Neural progenitor cell (in vitro differentiated cells): ENCODE measurements around the gene LAPTM4A. TPM values are rescaled to one million over a fixed set of nuclear protein-coding genes. Genes with fewer than 3 reads are reported as not detected.
A peak's percentile ranks its signal among the peaks of the same experiment; 100 is the strongest.
"Not testable (repeated sequence)": the region's sequence is repeated elsewhere in the genome, so short reads cannot be mapped to it uniquely, and the experiment has no call there.

Experiments
- DNase-seq: peaks from one replicate; pipeline ENCODE4 v3.0.0-alpha.2; 2016; ENCODE audit warnings: low spot score
- H2AFZ ChIP-seq: fragments of 200-600 bp; sonication (generic); replicated peaks from 2 replicates; pipeline ENCODE4 v1.6.1; 2016; ENCODE audit warnings: antibody characterized with exemption
- H3F3A ChIP-seq: fragments of 200-600 bp; sonication (generic); 2 replicates; pipeline ENCODE4 v1.6.1; 2016; ENCODE audit warnings: antibody characterized with exemption, low read depth
- H3K27ac ChIP-seq: fragments of 200-600 bp; sonication (generic); 2 replicates; pipeline ENCODE4 v1.5.1; 2016; ENCODE audit warnings: mild to moderate bottlenecking
- H3K27me3 ChIP-seq: fragments of 200-600 bp; sonication (generic); 2 replicates; pipeline ENCODE4 v1.6.1; 2016; ENCODE audit warnings: mild to moderate bottlenecking, moderate library complexity
- H3K36me3 ChIP-seq: fragments of 200-600 bp; sonication (generic); 2 replicates; pipeline ENCODE4 v1.5.1; 2016
- H3K4me1 ChIP-seq: fragments of 200-600 bp; sonication (generic); 2 replicates; pipeline ENCODE4 v1.6.1; 2016; ENCODE audit warnings: mixed run types
- H3K4me2 ChIP-seq: fragments of 200-600 bp; sonication (generic); 2 replicates; pipeline ENCODE4 v1.6.1; 2016
- H3K4me3 ChIP-seq: fragments of 200-600 bp; sonication (generic); 2 replicates; pipeline ENCODE4 v1.5.1; 2016
- H3K79me2 ChIP-seq: fragments of 200-600 bp; sonication (generic); 2 replicates; pipeline ENCODE4 v1.6.1; 2016; ENCODE audit warnings: low read depth
- H3K9ac ChIP-seq: fragments of 200-600 bp; sonication (generic); 2 replicates; pipeline ENCODE4 v1.6.1; 2016
- H3K9me3 ChIP-seq: fragments of 200-600 bp; sonication (generic); 2 replicates; pipeline ENCODE4 v1.5.1; 2016; ENCODE audit warnings: low read depth
- H4K20me1 ChIP-seq: fragments of 200-600 bp; sonication (generic); 2 replicates; pipeline ENCODE4 v1.6.1; 2016; ENCODE audit warnings: low read depth
- H3K27ac Mint-ChIP-seq: 3 replicates; pipeline ENCODE4 v1.8.0; 2021; ENCODE audit warnings: mixed read lengths
- H3K27me3 Mint-ChIP-seq: 2 replicates; pipeline ENCODE4 v1.8.0; 2022; ENCODE audit warnings: low read depth, mild to moderate bottlenecking, inconsistent platforms, moderate library complexity, mixed read lengths; ENCODE audit not compliant: insufficient read depth
- H3K36me3 Mint-ChIP-seq: 3 replicates; pipeline ENCODE4 v1.8.0; 2021; ENCODE audit warnings: mixed read lengths
- H3K4me1 Mint-ChIP-seq: 3 replicates; pipeline ENCODE4 v1.8.0; 2021; ENCODE audit warnings: mixed read lengths
- H3K4me3 Mint-ChIP-seq: 3 replicates; pipeline ENCODE4 v1.8.0; 2021; ENCODE audit warnings: mild to moderate bottlenecking, moderate library complexity, mixed read lengths
- H3K9me3 Mint-ChIP-seq: 3 replicates; pipeline ENCODE4 v1.8.0; 2020; ENCODE audit warnings: mixed read lengths
- EZH2 ChIP-seq: fragments of 200-600 bp; sonication (generic); IDR thresholded peaks from 2 replicates; pipeline ENCODE4 v1.6.1; 2017; ENCODE audit warnings: antibody characterized with exemption, mild to moderate bottlenecking, moderate library complexity
- EZH2phosphoT487 ChIP-seq: fragments of 200-600 bp; sonication (generic); IDR thresholded peaks from 2 replicates; pipeline ENCODE4 v1.6.1; 2017; ENCODE audit warnings: antibody characterized with exemption
- total RNA-seq: library from RNA; depleted of rRNA; stranded (reverse); fragments of >200 nt; gene quantifications from 2 replicates; pipeline ENCODE4 v1.2.3, GENCODE V29; 2015; ENCODE audit warnings: low replicate concordance
- TF ChIP-seq, protein P1 (sequence below): fragments of 200-600 bp; sonication (generic); IDR thresholded peaks from 2 replicates; pipeline ENCODE4 v1.5.1; 2017; ENCODE audit warnings: antibody characterized with exemption, mild to moderate bottlenecking

The LAPTM4A gene
- total RNA-seq, 1 donor from 2014 or later = 205 TPM

DNA sequence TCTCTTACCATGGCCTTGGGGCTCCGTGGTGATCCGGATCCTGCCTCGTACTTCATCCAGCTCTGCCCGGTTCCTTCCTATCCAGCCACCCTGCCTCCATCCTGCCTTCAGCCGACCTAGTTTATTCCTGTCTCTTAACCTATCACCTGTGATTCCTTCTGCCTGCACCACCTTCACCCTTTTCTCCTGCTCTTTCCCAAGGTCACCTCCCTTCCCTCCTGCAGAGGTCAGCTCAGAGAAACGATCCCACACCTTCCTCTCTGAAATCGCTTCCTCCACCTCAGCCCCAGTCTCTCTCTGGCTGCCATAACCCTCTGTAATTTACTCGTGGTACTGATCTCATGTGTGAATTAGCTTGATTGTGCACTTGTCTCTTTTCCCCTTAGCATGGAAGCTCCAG lies 23.5 kb upstream of the LAPTM4A start:
- no peak overlapping the region for H3K27ac Mint-ChIP-seq
- Histone ChIP-seq H3K36me3 (no peaks in the 10 kb centered on the region), H3K4me3 (no peak overlapping the region), H3K27me3 (no peaks in the 10 kb centered on the region), H3K4me2 (no peak overlapping the region), H2AFZ (no peak overlapping the region), H3K27ac (no peak overlapping the region), H4K20me1 (no peaks in the 10 kb centered on the region), H3K79me2 (no peaks in the 10 kb centered on the region), H3K9ac (no peak overlapping the region), H3K4me1 (peaks cover 31% of the 10 kb centered on the region), H3F3A (peaks cover 12% of the 10 kb centered on the region), H3K9me3 (no peaks in the 10 kb centered on the region)
- peaks cover 39% of the 10 kb centered on the region for H3K4me1 Mint-ChIP-seq
- peaks cover 5% of the 10 kb centered on the region for H3K27me3 Mint-ChIP-seq
- DNase-seq = no peak
- TF ChIP-seq, protein P1, sequence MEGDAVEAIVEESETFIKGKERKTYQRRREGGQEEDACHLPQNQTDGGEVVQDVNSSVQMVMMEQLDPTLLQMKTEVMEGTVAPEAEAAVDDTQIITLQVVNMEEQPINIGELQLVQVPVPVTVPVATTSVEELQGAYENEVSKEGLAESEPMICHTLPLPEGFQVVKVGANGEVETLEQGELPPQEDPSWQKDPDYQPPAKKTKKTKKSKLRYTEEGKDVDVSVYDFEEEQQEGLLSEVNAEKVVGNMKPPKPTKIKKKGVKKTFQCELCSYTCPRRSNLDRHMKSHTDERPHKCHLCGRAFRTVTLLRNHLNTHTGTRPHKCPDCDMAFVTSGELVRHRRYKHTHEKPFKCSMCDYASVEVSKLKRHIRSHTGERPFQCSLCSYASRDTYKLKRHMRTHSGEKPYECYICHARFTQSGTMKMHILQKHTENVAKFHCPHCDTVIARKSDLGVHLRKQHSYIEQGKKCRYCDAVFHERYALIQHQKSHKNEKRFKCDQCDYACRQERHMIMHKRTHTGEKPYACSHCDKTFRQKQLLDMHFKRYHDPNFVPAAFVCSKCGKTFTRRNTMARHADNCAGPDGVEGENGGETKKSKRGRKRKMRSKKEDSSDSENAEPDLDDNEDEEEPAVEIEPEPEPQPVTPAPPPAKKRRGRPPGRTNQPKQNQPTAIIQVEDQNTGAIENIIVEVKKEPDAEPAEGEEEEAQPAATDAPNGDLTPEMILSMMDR = no peak
- TF ChIP-seq EZH2phosphoT487 (no peak), EZH2 (no peak)
- H3K9me3 Mint-ChIP-seq = peaks cover 13% of the 10 kb centered on the region
- H3K36me3 Mint-ChIP-seq = no peaks in the 10 kb centered on the region
- no peak overlapping the region for H3K4me3 Mint-ChIP-seq

DNA sequence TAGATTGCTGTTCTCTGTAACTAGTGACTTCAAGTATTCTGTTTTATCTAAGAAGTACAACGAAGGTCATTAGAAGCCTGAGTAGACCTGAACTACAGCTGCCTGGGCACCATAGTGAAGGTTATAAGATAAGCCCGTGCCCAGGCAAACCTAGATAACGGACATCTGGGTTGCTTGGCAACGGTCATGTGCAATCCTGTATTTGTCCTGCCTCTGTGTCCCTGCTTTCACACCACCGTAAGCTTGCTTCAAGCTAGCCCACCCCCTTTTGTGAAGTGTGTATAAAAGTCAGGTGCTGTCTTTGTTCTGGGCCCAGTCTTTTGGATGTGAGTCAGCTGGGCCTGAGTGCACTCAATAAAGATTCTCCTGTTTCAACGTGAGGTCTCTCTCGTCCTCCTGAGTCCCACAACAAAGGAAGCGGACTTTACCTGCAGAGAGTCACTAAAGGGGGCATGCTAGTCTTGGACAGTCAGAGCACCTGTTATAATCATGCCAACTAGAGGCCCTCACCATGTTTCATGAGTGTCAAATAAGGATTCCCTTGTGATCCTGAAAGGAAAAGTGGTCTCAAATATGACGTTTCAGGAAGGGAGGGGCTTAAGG lies 22.7 kb upstream of the LAPTM4A start:
- H3K9me3 ChIP-seq, H3K4me3 Mint-ChIP-seq, DNase-seq, H3K36me3 Mint-ChIP-seq, H3K36me3 ChIP-seq, H3K27me3 ChIP-seq, H3K79me2 ChIP-seq, H3K27ac Mint-ChIP-seq, H3K9ac ChIP-seq, H3K4me3 ChIP-seq, H4K20me1 ChIP-seq, H3K27ac ChIP-seq, H2AFZ ChIP-seq, H3K27me3 Mint-ChIP-seq: not testable (repeated sequence)
- peaks cover 27% of the 10 kb centered on the region for H3K4me1 ChIP-seq
- Mint-ChIP-seq H3K9me3 (peaks cover 13% of the 10 kb centered on the region), H3K4me1 (peaks cover 39% of the 10 kb centered on the region)
- peaks cover 10% of the 10 kb centered on the region for H3F3A ChIP-seq
- peak overlapping the region; percentile 2 for H3K4me2 ChIP-seq

DNA sequence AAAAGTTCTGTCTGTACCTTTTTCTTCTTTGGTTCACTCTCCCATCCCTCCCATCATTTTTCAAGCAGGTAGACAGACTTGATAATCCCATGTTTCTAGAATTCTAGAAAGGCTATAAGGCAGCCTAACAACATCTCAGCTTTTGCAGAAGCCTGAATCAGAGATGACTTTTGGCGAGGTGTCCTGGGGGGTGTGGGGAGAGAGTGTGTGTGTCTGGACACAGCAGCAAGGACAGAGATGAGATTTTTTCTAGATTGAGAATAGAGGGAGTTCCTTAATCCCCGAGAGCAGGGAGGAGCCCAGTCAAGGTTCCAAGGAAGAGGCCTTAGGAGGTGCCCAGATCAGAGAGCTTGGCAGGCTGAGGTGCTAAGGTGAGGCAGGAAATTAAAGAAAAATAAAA lies 22.0 kb upstream of the LAPTM4A start:
- Histone ChIP-seq H3F3A (peaks cover 10% of the 10 kb centered on the region), H3K4me2 (no peak overlapping the region), H3K9me3 (no peaks in the 10 kb centered on the region), H3K9ac (no peak overlapping the region), H3K4me1 (peaks cover 27% of the 10 kb centered on the region), H3K4me3 (no peak overlapping the region), H3K79me2 (no peaks in the 10 kb centered on the region), H2AFZ (no peak overlapping the region), H3K27me3 (no peaks in the 10 kb centered on the region), H3K36me3 (no peaks in the 10 kb centered on the region), H3K27ac (no peak overlapping the region), H4K20me1 (no peaks in the 10 kb centered on the region)
- Mint-ChIP-seq H3K4me3 (no peak overlapping the region), H3K27ac (no peak overlapping the region), H3K36me3 (no peaks in the 10 kb centered on the region), H3K4me1 (peaks cover 39% of the 10 kb centered on the region), H3K9me3 (peaks cover 12% of the 10 kb centered on the region), H3K27me3 (peaks cover 7% of the 10 kb centered on the region)
- DNase-seq = no peak
- TF ChIP-seq, protein P1 = no peak
- TF ChIP-seq EZH2phosphoT487 = no peak
- TF ChIP-seq EZH2 = no peak

DNA sequence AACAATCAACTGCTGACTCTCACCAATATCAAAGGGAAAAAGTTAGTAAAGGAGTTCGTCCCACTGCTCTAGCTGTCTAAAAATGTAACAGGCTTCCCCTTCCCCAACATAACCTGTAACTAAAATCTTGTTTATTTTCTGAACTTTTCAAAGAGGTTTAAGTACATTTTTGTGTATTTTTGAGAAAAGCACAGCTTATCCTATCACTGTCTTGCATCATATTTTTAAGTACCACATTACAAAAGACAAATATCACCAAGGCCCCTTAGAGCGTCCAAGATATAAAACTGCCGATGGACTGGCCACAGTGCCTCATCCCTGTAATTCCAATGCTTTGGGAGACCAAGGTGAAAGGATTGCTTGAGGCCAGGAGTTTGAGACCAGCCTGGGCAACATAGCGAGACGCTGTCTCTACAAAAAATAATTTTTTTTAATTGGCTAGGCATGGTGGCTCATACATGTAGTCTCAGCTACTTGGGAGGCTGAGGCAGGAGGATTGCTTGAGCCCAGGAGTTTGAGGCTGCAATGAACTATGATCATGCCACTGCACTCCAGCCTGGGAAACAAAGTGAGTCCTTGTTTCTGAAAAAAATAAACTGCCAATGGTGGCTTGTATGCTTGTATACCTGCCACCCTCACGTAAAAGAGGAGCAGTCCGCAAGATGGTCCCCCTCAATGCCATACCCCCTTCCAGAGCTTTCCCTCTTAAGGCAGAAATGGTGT lies 21.2 kb upstream of the LAPTM4A start:
- Histone ChIP-seq H3K27me3 (no peaks in the 10 kb centered on the region), H3K4me1 (peaks cover 27% of the 10 kb centered on the region), H3F3A (peaks cover 10% of the 10 kb centered on the region), H3K36me3 (no peaks in the 10 kb centered on the region), H3K27ac (no peak overlapping the region), H3K9me3 (no peaks in the 10 kb centered on the region), H3K79me2 (no peaks in the 10 kb centered on the region), H3K4me3 (no peak overlapping the region), H4K20me1 (no peaks in the 10 kb centered on the region), H2AFZ (peak overlapping the region; percentile 95), H3K9ac (no peak overlapping the region), H3K4me2 (no peak overlapping the region)
- no peak overlapping the region for H3K4me3 Mint-ChIP-seq
- H3K9me3 Mint-ChIP-seq = peaks cover 8% of the 10 kb centered on the region
- peaks cover 6% of the 10 kb centered on the region for H3K27me3 Mint-ChIP-seq
- TF ChIP-seq EZH2 (no peak), EZH2phosphoT487 (no peak)
- TF ChIP-seq, protein P1 = no peak
- peak overlapping the region; percentile 97 for H3K27ac Mint-ChIP-seq
- no peaks in the 10 kb centered on the region for H3K36me3 Mint-ChIP-seq
- no peak for DNase-seq
- peaks cover 39% of the 10 kb centered on the region for H3K4me1 Mint-ChIP-seq
